GM18505 (cell line): ENCODE data around the gene PANK4.

ENCODE experiments used
- ATAC-seq: cut with Tn5 transposase; IDR thresholded peaks from one replicate; pipeline ENCODE4 v1.9.1; 2021; ENCODE audit not compliant: unreplicated experiment
- POLR2A ChIP-seq: IDR thresholded peaks from 4 replicates; pipeline ENCODE4 v1.6.1; 2011; ENCODE audit warnings: borderline replicate concordance; ENCODE audit not compliant: insufficient read depth, insufficient read length; ENCODE audit errors: extremely low read depth

Gene PANK4

GRCh38 chr1:2492091-2492490 lies 34.3 kb downstream of the PANK4 start:
- ATAC-seq, result no peak
- TF ChIP-seq POLR2A, result no peak

- no peak for TF ChIP-seq POLR2A
- ATAC-seq, result no peak
Measured at GRCh38 chr1:2489615-2490014, 36.8 kb downstream of the PANK4 start.

GRCh38 chr1:2488688-2489087 lies 37.7 kb downstream of the PANK4 start:
- TF ChIP-seq POLR2A, result no peak
- no peak for ATAC-seq

GRCh38 chr1:2486558-2486957 lies 39.8 kb downstream of the PANK4 start:
- no peak for ATAC-seq
- TF ChIP-seq POLR2A, result no peak

- TF ChIP-seq POLR2A, result no peak
Measured at GRCh38 chr1:2486041-2486440, 40.4 kb downstream of the PANK4 start.

GRCh38 chr1:2483970-2484369 lies 42.4 kb downstream of the PANK4 start:
- no peak for TF ChIP-seq POLR2A
- ATAC-seq, result no peak

More at GRCh38 chr1:2486041-2486440, 40.4 kb downstream of the PANK4 start:
- ATAC-seq, result no peak

- no peak for ATAC-seq
- TF ChIP-seq POLR2A, result no peak
Measured at GRCh38 chr1:2483026-2483425, 43.4 kb downstream of the PANK4 start.

- TF ChIP-seq POLR2A, result no peak
- no peak for ATAC-seq
Measured at GRCh38 chr1:2482588-2482987, 43.8 kb downstream of the PANK4 start.

GRCh38 chr1:2481885-2482284 lies 44.5 kb downstream of the PANK4 start:
- ATAC-seq, result no peak
- no peak for TF ChIP-seq POLR2A

GRCh38 chr1:2480986-2481364 lies 45.4 kb downstream of the PANK4 start:
- no peak for ATAC-seq
- TF ChIP-seq POLR2A, result no peak

GRCh38 chr1:2480236-2480985 lies 46.0 kb downstream of the PANK4 start:
- ATAC-seq, result no peak

GRCh38 chr1:2479618-2480017 lies 46.8 kb downstream of the PANK4 start:
- no peak for ATAC-seq
- no peak for TF ChIP-seq POLR2A

More at GRCh38 chr1:2480236-2480985, 46.0 kb downstream of the PANK4 start:
- no peak for TF ChIP-seq POLR2A

- TF ChIP-seq POLR2A, result no peak
- ATAC-seq, result no peak
Measured at GRCh38 chr1:2479186-2479585, 47.2 kb downstream of the PANK4 start.

- no peak for TF ChIP-seq POLR2A
- ATAC-seq, result no peak
Measured at GRCh38 chr1:2477791-2478499, 48.5 kb downstream of the PANK4 start.
